GM19455 (cell line): ENCODE measurements around the gene SLC35E1.
"Not testable (repeated sequence)": the region's sequence is repeated elsewhere in the genome, so short reads cannot be mapped to it uniquely, and the experiment has no call there.

Source experiments
- ATAC-seq: cut with Tn5 transposase; IDR thresholded peaks from one replicate; pipeline ENCODE4 v1.9.1; 2021; ENCODE audit not compliant: unreplicated experiment

The SLC35E1 gene

GRCh38 chr19:16525751-16526481 is 46.3 kb downstream of the SLC35E1 start:
- ATAC-seq, result no peak

DNA sequence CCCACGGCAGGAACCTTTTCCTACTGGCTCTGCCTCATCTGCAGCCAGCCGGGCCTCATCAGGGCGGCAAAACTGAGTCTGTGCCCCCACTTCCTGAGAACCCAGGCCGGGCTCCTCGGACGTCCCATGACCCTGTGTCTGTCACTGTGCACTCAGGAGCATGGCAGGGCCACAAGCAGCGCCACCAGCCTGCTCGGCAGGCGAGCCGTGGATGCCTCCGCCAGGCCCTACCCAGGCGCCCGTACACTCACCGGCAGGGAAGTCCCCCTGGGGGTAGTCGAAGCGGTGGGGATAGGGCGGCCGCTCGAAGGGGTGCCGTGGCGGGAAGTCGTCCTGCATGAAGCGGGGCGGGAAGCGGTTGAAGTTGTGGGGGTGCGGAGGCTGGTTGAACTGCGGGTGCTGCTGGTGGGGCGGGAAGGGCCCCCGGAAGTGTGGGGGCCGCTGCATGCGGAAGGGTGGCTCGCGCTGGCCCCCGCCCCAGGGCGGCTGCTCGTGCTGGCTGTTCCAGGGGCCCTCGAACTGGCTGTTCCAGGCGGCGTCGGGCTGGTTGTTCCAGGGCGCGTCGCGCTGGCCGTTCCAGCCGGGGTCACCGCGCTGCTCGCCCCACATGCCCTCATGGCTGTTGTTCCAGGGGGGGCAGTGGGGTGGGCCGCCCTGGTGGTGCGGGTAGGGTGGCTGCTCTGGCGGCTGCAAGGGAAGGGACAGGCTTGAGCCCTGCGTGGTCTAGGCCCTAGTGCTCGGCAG is 47.1 kb downstream of the SLC35E1 start:
- no peak for ATAC-seq

GRCh38 chr19:16522559-16523377 is 49.4 kb downstream of the SLC35E1 start:
- ATAC-seq, result no peak

DNA sequence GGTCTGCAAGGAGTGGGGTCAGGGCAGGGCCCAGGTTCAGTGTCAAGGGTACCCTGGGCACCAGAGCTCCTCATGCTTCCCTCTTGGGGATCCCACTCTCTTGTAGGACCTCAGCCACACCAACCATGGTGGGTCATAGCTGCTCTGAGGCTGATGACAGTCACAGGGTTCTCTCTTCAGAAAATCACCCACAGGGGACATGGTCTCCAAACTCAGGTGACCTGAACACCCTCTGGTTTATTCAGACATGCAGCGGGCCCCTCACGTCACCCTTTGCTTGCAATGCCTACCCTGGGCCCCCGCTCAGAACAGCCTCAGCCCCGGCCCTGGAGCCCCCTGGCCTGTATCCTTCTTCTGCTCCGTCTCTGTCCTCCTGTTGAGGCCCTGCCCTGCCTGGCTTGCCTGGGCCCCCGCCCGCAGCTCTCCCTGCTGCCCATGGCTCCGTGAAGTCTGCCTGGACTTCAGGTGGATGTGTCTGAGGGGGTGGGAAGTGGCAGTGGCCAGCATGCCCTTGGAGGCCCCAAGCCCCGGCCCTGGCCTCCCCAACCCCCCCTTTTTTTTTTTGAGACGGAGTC is 50.4 kb downstream of the SLC35E1 start:
- no peak for ATAC-seq

DNA sequence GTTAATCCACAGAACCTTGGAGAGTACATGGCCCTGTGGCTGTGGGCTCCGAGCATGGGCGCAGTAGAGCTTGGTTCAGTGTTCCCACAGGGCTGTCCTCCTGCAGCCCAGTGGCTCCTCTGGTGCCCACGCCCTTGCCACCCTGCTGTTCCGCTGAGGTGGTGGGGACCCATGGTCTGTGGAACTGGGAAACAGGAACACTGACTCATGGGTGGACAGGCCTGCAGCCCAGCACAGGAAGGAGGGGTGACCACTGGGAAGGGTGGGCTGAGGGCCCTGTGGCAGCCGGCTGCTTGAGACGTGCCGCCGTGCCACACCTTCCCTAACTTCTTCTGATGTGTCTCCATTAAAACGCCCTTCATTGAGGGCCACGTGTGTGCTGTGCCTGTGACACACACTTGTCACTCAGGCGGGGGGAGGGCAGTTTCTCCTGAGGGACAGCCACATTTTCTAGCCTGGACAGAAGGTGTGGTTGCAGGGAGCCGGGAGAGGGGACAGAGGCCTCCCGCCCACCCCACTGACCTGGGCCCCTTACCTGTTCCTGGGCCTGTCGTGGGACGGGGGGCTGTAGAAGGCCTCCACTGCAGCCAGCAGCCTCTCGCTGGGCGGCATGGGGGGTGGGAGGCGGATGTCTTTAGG is 51.1 kb downstream of the SLC35E1 start:
- no peak for ATAC-seq

DNA sequence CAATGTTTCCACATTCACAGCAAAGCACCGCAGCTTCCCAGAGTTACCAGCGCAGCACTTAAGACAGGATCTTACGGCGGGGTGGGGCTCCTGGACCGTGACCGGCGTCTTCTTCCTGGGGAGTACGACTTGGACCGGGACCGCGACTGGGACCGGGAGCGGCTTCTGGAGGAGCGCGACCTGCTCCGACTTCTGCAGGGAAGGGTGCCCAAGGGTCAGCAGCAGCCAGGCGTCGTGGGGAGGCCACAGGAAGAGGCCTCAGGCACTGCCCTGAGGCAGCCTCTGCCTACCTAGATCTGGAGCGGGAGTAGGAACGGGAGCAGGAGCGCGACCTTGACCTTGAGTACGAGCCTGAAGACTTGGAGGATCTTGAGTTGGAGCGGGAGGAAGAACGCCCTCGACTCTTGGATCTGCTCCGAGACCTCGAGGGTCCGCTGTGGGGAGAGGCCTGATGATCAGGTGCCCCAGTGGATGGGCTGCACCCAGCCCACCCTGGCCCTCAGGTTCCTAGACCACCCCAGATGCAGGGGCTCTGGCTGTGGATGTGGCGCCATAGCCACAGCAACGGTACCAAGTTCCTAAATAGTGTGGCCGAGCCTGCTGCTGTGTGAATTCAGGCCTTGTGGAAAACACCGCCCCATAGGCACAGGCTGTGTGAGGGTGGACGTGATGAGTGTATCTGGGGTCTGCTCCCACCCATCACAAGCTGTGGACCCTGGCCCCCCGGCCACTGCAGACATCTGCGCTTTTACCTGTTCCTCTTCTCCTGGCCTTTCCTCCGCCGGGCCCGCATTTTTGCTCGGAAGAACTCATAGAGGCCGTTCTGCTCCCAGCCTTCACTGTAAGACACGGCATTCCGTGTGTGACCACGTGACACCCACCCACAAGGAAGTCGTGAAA is 51.9 kb downstream of the SLC35E1 start:
- ATAC-seq, result no peak

DNA sequence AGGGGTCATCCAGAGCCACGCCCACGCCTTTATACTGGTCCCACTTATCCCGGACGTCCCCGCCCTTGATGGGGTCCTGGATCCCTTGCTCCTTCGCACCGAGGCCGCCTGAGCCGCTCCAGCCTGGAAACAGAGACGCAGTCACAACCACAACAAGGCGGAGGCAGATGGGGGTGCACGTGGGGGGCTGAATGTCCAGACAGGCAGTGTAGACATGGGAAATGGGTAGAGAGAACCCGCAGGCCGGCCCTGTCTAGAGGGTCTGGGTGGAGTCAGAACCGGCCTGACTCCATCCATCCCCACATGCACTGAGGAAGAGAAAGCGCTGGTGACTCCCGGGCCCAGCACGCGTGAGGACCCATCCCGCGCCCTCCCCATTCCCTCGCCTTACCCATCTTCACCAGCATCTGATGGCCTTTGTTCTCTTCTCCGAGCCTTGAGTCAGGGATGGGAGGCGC is 53.0 kb downstream of the SLC35E1 start:
- no peak for ATAC-seq

GRCh38 chr19:16518483-16519229 is 53.6 kb downstream of the SLC35E1 start:
- ATAC-seq, result no peak

- ATAC-seq, result no peak
Observed at GRCh38 chr19:16518061-16518460, 54.2 kb downstream of the SLC35E1 start.

DNA sequence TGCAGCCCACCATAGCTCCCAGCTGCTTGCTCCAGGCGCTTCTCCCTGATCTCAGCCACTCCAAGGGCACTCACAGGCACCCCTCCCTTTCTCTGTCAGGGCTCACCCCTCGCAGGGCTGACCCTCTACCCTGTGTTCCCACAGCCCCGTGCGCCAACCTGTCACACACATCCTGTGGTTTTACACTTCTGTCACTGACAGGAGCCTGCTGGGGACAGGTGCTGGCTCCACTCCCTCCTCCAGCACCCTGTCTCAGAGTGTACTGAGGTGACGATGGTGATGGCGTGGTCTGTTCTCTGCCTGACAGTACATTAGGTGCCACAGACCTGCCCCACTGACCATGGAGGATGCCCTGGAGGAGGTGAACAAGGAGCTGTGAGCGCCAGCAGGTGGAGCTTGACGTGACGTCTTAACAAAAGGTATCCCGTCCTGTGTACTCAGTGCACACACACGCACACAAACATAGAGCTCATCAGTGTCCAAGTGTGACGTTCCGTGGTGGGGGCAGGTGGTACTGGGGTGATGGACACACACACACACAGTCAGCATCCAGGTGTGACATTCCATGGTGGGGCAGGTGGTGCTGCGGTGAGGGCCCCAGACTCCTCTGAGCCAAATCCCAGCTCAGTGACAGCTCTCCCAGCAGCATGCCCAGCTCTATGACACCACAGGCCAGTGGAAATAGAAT is 55.1 kb downstream of the SLC35E1 start:
- ATAC-seq, result no peak

- ATAC-seq, result no peak
Observed at GRCh38 chr19:16516381-16516780, 55.8 kb downstream of the SLC35E1 start.

- ATAC-seq, result no peak
Observed at GRCh38 chr19:16514383-16515019, 57.7 kb downstream of the SLC35E1 start.

GRCh38 chr19:16512611-16513010 is 59.6 kb downstream of the SLC35E1 start:
- ATAC-seq, result not testable (repeated sequence)

GRCh38 chr19:16509141-16510061 is 62.8 kb downstream of the SLC35E1 start:
- ATAC-seq, result no peak

DNA sequence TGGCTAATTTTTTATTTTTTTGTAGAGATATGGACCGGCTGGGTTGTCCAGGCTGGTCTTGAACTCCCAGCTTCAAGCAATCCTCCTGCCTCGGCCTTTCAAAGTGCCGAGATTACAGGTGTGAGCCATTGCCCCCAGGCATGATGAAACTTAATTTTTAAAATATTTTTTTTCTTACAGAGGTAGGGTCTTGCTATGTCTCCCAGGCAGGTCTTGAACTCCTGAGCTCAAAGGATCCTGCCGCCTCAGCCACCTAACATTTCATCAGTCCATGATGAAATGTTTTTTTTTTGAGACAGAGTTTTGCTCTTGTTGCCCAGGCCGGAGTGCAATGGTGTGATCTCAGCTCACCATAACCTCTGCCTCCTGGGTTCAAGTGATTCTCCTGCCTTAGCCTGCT is 63.7 kb downstream of the SLC35E1 start:
- ATAC-seq, result no peak

DNA sequence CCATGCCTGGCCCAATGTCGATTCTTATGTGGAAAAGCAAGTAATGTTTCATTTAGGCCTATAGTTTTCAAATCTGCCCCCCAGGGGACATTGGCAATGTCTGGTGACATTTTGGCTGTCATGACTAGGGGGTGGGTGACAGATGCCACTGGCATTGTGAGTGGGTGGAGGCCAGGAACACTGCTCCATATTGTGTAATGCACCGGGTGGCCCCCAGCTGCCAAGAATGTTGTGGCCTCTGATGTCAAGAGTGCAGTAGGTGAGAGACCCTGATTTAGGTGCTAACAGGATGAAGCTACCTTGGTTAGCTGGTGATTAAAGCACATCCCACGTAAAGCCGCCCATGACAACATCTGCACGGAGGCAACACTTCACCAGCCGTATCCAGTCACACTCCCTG is 65.3 kb downstream of the SLC35E1 start:
- ATAC-seq, result no peak

GRCh38 chr19:16506161-16506560 is 66.1 kb downstream of the SLC35E1 start:
- ATAC-seq, result not testable (repeated sequence)
